Left cardiac atrium (tissue), 4 donors: ENCODE results near the gene SH3PXD2A. TPM values are rescaled to one million over a fixed set of nuclear protein-coding genes. Genes with fewer than 3 reads are reported as not detected.

ENCODE experiments used
- ATAC-seq, 2 donors: fragments of 200-7000 bp; cut with Tn5 transposase; one replicate each; pipeline ENCODE4 v1.9.1; 2020; ENCODE audit warnings: mild to moderate bottlenecking in 2 of 2, moderate library complexity in 2 of 2
- DNase-seq: peaks from one replicate; pipeline ENCODE4 v3.0.0-alpha.2; 2020
- intact Hi-C, 2 donors: fragments of 100-400 bp; cut with DNase I; formaldehyde crosslinking; loops; one replicate each; pipeline versions ENCODE4 v1.14.1 to v1.15.1; 2022 to 2023
- total RNA-seq, 2 donors: library from RNA; stranded (reverse); fragmentation: NEBNext Ultra II Directional; extraction: Animal tissue kit (Norgen Biotek cat#: 25700); gene quantifications; one replicate each; pipeline ENCODE4 v1.2.1, GENCODE V29; 2021
- donor health status: DM: no; HTN: yes; CAD: no.
- donor health status: DM: no; HTN: yes; CAD: no; lungs with severe emphysema.
- donor health status: DM: yes; HTN: yes; CAD: no.
- donor health status: Dilated cardiomyopathy.

Gene SH3PXD2A
- total RNA-seq, 2 donors from 2014 or later, result 24.6 to 27.7 TPM

GRCh38 chr10:103603382-103603781, 252.0 kb downstream of the SH3PXD2A start:
- no peak for DNase-seq
- no peak for ATAC-seq
- intact Hi-C loops, result loop anchor here in 1 of 2 donors (5.0 to 10.0 kb wide), 2 partner anchors 84 to 261 kb away; no protein-coding TSS in a partner anchor

GRCh38 chr10:103602852-103603155, 252.6 kb downstream of the SH3PXD2A start:
- ATAC-seq, result no peak
- intact Hi-C loops, result loop anchor here in 1 of 2 donors (5.0 to 10.0 kb wide), 2 partner anchors 84 to 262 kb away; no protein-coding TSS in a partner anchor
- DNase-seq, result no peak

- ATAC-seq (no peak), DNase-seq (no peak)
- intact Hi-C loops, result loop anchor here in 1 of 2 donors (5.0 to 10.0 kb wide), 2 partner anchors 85 to 263 kb away; no protein-coding TSS in a partner anchor
Observed at GRCh38 chr10:103602028-103602851, 253.1 kb downstream of the SH3PXD2A start.

GRCh38 chr10:103600956-103601569, 254.3 kb downstream of the SH3PXD2A start:
- DNase-seq (no peak), ATAC-seq (no peak)
- intact Hi-C loops, result loop anchor here in 1 of 2 donors (5.0 to 10.0 kb wide), 2 partner anchors 86 to 264 kb away; no protein-coding TSS in a partner anchor

- intact Hi-C loops, result loop anchor here in 1 of 2 donors (5.0 to 10.0 kb wide), 2 partner anchors 87 to 264 kb away; no protein-coding TSS in a partner anchor
- DNase-seq, result no peak
- ATAC-seq, result no peak
Observed at GRCh38 chr10:103600325-103600724, 255.1 kb downstream of the SH3PXD2A start.

- no peak for ATAC-seq
- intact Hi-C loops, result loop anchor here in 1 of 2 donors (5.0 to 10.0 kb wide), 2 partner anchors 87 to 265 kb away; no protein-coding TSS in a partner anchor
- no peak for DNase-seq
Observed at GRCh38 chr10:103599907-103600306, 255.5 kb downstream of the SH3PXD2A start.

GRCh38 chr10:103599211-103599610, 256.2 kb downstream of the SH3PXD2A start:
- DNase-seq (no peak), ATAC-seq (no peak)
- intact Hi-C loops, result no loop called here

- intact Hi-C loops, result no loop called here
- ATAC-seq (peak; percentile 50 to 56), DNase-seq (peak; percentile 60)
Observed at GRCh38 chr10:103598654-103599115, 256.7 kb downstream of the SH3PXD2A start.

- intact Hi-C loops, result no loop called here
- no peak for DNase-seq
Observed at GRCh38 chr10:103597003-103597402, 258.4 kb downstream of the SH3PXD2A start.

GRCh38 chr10:103595933-103596726, 259.2 kb downstream of the SH3PXD2A start:
- ATAC-seq, result no peak

More at GRCh38 chr10:103597003-103597402, 258.4 kb downstream of the SH3PXD2A start:
- no peak for ATAC-seq

GRCh38 chr10:103593022-103593570, 262.3 kb downstream of the SH3PXD2A start:
- DNase-seq (no peak), ATAC-seq (no peak)
- intact Hi-C loops, result no loop called here

More at GRCh38 chr10:103595933-103596726, 259.2 kb downstream of the SH3PXD2A start:
- no peak for DNase-seq
- intact Hi-C loops, result no loop called here

GRCh38 chr10:103592186-103593021, 263.0 kb downstream of the SH3PXD2A start:
- ATAC-seq (peak in 1 of 2 donors; percentile 52), DNase-seq (no peak)
- intact Hi-C loops, result no loop called here

- no peak for DNase-seq
- ATAC-seq, result no peak
- intact Hi-C loops, result no loop called here
Observed at GRCh38 chr10:103590744-103591291, 264.6 kb downstream of the SH3PXD2A start.

GRCh38 chr10:103590060-103590459, 265.3 kb downstream of the SH3PXD2A start:
- ATAC-seq (no peak), DNase-seq (no peak)
- intact Hi-C loops, result no loop called here

- no peak for ATAC-seq
- DNase-seq, result no peak
- intact Hi-C loops, result no loop called here
Observed at GRCh38 chr10:103589074-103589630, 266.2 kb downstream of the SH3PXD2A start.

- intact Hi-C loops, result no loop called here
- ATAC-seq (no peak), DNase-seq (no peak)
Observed at GRCh38 chr10:103587073-103587472, 268.3 kb downstream of the SH3PXD2A start.

GRCh38 chr10:103585011-103585405, 270.4 kb downstream of the SH3PXD2A start:
- DNase-seq (no peak), ATAC-seq (no peak)
- intact Hi-C loops, result no loop called here
